GM20000 (cell line): Measurements from ENCODE around the gene MAP2K2.
A peak's percentile ranks its signal among the peaks of the same experiment; 100 is the strongest.
"Not testable (repeated sequence)": the region's sequence is repeated elsewhere in the genome, so short reads cannot be mapped to it uniquely, and the experiment has no call there.

Experiments used
- DNase-seq: peaks from one replicate; pipeline ENCODE4 v3.0.0; 2012; ENCODE audit warnings: low spot score
- TF ChIP-seq, protein P1 (sequence below): IDR thresholded peaks from 2 replicates; pipeline ENCODE4 v1.5.1; 2012; ENCODE audit warnings: mild to moderate bottlenecking, control low read depth; ENCODE audit errors: extremely low read depth, missing control alignments

The MAP2K2 gene

DNA sequence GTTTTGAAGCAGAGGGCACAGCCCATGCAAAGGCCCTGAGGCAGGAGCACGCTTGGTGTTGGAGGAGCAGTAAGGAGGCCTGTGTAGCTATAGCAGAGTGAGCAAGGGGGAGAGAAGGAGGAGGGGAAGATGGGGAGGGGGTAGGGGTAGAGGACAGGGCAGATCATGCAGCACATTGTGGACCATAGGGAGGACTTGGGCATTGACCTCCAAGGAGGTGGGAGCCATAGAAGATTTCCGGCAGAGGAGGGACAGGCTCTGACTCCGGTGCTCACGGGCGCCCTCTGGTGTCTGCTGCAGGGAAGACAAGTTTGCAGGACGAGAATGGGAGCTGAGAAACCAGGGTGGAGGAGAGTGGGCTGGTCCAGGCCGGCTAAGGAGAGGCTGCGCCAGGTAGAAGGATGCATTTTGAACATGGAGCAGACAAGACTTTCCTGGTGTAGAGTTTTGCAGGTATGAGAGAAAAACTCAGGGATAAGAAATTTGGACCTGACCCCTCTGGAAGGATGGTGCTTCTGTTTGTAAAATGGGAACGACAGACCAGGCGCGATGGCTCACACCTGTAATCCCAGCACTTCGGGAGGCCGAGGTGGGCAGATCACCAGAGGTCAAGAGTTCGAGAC lies 15.8 kb upstream of the MAP2K2 start:
- TF ChIP-seq, protein P1, sequence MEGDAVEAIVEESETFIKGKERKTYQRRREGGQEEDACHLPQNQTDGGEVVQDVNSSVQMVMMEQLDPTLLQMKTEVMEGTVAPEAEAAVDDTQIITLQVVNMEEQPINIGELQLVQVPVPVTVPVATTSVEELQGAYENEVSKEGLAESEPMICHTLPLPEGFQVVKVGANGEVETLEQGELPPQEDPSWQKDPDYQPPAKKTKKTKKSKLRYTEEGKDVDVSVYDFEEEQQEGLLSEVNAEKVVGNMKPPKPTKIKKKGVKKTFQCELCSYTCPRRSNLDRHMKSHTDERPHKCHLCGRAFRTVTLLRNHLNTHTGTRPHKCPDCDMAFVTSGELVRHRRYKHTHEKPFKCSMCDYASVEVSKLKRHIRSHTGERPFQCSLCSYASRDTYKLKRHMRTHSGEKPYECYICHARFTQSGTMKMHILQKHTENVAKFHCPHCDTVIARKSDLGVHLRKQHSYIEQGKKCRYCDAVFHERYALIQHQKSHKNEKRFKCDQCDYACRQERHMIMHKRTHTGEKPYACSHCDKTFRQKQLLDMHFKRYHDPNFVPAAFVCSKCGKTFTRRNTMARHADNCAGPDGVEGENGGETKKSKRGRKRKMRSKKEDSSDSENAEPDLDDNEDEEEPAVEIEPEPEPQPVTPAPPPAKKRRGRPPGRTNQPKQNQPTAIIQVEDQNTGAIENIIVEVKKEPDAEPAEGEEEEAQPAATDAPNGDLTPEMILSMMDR = peak; percentile 92
- DNase-seq = peak; percentile 85

DNA sequence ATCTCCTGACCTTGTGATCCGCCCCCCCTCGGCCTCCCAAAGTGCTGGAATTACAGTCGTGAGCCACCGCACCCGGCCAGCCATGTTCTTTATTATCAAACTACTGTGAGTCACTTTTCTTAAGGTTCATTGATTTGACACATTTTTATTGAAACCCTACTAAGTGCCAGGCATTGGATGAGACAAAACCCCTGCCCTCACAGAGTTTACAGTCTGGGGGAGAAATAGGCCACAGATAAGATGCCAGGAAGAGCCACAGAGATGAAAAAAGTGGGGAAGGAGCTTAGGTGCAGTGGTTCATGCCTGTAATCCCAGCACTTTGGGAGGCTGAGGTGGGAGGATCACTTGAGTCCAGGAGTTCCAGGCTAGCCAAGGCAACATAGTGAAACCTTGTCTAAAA lies 14.5 kb upstream of the MAP2K2 start:
- DNase-seq = no peak
- TF ChIP-seq, protein P1 = no peak

DNA sequence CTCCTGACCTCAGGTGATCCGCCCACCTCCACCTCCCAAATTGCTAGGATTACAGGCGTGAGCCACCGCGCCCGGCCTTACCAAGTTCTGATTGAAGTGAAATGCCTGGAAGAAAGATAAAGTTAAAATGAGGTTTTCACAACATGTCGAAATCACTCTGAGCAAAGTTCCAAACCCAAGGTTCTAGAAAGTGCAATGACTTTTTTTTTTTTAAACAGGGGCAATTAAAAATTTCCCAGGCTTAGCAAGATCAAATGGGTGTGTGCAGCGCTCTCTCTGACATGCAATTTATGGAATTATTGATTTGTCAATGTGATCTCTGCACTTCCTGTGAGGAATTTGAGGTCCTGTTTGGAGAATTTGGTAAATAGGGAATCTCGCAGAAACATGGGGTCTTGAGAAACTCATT lies 12.8 kb upstream of the MAP2K2 start:
- TF ChIP-seq, protein P1 = no peak
- DNase-seq = no peak

DNA sequence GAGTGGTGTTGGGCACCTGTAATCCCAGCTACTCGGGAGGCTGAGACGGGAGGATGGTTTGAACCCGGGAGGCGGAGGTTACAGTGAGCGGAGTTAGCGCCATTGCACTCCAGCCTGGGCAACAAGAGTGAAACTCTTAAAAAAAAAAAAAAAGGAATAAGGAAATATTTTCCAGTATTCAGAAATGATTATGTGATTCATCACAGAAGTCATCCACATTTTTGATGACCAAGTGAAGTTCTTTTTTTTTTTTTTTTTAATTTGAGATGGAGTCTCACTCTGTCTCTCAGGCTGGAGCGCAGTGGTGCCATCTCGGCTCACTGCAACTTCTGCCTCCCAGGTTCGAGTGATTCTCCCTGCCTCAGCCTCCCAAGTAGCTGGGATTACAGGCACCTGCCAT lies 11.5 kb upstream of the MAP2K2 start:
- not testable (repeated sequence) for DNase-seq

DNA sequence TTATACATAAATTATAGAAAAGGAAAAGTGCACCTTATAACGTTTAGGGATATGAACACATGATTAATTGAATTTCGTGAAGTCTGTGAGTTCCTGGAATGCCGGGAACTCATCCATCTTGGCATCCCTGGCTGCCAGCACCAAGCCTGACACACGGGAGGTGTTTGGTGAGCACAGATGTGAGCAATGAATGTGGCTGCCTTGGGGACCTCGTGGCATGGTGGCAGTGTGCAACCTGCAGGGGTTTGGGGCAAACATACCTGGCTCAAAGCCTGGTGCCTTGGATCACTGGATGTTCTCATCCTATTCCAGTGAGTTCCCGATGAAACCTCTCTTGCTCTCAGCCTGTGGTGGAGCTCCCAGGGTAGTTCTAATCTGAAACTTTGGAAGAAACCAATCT lies 10.4 kb upstream of the MAP2K2 start:
- TF ChIP-seq, protein P1 = no peak
- DNase-seq = no peak

DNA sequence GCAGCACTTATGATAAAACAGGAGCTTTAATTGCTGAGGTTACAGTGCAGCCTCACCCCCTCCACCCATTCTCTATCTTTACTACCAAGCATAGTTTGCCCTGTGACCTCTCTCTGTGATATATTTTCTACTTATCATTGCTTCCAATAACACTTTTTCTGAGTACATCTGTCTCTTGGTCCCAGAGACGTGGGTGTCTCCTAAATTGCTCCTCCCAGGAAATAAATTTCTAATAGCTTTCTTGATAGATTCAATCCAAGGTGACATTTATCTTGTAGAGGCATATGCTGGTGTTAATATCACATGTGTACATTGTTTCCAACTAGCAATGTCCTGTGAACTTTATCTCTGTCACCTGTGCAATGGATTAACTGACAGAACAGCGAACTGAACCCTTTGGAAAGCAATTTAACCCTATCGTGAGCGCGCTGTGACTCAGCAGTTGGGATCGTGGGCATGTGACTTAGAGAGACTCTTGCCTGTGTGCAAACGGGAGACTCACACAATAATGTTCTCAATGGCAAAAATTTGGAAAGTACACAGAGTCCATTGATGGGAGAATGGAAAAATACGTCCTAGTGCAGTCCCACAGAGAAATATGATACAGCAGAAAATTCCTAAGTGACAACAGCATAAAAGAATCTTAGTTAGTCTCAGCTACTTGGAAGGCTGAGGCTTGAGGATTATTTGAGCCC lies 7.0 kb upstream of the MAP2K2 start:
- TF ChIP-seq, protein P1 = no peak
- no peak for DNase-seq

DNA sequence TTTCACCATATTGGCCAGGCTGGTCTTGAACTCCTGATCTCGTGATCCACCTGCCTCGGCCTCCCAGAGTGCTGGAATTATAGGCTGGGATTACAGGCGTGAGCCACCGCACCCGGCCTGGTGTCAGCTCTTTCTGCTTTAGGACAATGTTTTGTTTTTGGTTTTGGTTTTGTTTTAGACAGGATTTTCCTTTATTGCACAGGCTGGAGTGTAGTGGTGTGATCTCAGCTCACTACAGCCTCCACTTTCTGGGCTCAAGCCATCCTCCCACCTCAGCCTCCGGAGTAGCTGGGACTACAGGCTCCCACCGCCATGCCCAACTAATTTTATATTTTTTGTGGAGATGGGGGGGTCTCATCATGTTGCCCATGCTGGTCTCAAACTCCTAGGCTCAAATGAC lies 5.1 kb upstream of the MAP2K2 start:
- DNase-seq = not testable (repeated sequence)

DNA sequence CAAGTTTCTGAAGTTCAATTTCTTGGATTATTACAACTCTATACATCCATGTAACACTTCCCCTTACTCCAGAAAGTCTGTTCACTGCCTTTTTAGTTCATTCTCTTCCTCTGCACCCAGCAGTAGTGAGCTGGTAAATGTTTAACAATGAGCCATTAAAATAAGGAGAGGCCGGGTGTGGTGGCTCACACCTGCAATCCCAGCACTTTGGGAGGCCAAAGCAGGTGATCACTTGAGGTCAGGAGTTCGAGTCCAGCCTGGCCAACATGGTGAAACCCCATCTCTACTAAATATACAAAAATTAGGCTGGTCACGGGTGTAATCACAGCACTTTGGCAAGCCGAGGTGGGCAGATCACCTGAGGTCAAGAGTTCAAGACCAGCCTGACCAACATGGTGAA lies 3.4 kb upstream of the MAP2K2 start:
- not testable (repeated sequence) for DNase-seq

DNA sequence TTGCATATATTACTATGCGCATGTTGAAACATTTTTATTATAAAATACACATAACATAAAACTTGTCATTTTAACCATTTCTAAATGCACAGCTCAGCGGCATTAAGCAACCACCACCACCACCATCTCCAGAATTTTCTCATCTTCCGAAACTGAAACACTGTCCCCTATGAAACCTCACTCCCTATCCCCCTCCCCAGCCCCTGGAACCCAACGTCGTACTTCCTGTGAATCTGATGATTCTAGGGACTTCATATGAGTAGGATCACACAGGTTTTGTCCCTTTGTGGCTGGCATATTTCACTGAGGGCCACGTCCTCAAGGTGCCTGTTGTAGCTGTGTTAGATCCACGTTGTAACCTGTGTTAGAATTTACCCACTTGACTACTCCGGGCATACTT lies 716 bp upstream of the MAP2K2 start:
- TF ChIP-seq, protein P1 = no peak
- no peak for DNase-seq
